HG03439 (cell line): ENCODE measurements around the gene NLK.

ENCODE experiments used
- ATAC-seq: cut with Tn5 transposase; IDR thresholded peaks from one replicate; pipeline ENCODE4 v1.9.1; 2021; ENCODE audit warnings: mild to moderate bottlenecking, moderate library complexity; ENCODE audit not compliant: unreplicated experiment

Gene NLK

DNA sequence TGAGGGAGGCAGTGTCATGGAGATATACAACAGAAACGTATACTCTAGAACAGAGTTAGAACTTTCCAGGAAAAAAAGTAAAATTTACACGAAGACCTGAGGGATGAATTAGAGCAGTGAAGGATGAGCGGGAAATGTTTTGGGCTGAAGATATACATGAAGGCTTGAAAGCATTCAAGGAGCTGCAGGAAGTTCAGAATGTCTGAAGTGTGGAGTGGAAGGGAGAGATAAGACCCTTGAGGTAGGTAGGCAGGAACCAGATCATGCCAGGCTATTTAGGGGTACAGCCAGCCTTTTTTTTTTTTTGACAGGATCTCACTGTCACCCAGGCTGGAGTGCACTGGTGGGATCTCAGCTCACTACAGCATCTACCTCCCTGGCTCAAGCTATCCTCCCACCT lies 3.2 kb upstream of the NLK start:
- ATAC-seq: no peak

DNA sequence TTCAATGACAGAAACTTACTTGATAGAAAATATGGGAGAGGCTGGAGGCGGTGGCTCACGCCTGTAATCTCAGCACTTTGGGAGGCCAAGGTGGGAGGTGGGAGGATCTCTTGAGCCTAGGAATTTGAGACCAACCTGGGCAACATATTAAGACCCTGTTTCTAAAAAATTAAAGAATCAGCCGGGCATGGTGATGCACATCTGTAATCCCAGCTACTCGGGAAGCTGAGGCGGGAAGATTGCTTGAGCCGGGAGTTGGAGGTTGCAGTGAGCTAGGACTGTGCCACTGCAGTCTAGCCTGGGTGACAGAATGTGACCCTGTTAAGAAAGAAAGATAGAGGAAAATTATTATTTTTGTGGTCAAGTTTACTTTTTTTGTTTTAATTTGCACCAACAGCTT lies 2.1 kb upstream of the NLK start:
- ATAC-seq: no peak

DNA sequence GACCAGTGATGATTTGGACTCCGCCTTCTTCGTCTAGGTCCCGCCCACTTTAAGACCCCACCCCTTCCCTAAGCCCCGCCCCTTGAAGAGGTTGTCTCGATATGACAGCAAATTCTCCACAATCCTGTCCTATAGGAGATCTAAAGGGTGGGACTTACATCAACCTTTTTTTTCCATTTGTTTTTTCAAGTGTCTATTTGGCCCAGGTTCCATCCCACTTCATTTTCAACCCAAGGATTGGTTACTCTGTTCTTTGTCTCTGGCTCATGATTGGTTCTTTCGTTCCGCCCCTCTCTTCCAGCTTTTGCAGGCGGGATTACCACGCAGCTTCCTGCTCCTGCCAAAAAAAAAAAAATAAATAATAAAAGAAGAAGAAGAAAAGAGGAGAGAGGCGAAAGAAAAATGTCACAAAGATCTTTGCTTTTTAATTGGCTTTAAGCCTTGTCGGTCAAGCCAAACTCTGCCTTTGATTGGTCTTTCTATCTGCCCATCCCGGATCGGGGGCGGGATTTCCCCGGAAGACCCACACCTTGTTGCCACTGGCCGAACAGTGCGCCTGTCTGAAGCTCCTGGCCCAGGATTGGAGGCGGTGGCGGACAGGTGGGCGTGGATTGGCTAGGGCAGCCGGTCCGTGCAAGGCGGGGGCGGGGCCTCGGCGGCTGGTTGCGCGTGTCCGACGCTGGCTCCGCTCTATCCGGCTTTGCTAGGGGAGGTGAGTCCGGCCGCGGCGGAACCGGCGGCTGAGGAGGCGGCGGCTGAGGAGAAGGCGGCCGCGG lies 1.2 kb upstream of the NLK start:
- ATAC-seq: peak; percentile 92

DNA sequence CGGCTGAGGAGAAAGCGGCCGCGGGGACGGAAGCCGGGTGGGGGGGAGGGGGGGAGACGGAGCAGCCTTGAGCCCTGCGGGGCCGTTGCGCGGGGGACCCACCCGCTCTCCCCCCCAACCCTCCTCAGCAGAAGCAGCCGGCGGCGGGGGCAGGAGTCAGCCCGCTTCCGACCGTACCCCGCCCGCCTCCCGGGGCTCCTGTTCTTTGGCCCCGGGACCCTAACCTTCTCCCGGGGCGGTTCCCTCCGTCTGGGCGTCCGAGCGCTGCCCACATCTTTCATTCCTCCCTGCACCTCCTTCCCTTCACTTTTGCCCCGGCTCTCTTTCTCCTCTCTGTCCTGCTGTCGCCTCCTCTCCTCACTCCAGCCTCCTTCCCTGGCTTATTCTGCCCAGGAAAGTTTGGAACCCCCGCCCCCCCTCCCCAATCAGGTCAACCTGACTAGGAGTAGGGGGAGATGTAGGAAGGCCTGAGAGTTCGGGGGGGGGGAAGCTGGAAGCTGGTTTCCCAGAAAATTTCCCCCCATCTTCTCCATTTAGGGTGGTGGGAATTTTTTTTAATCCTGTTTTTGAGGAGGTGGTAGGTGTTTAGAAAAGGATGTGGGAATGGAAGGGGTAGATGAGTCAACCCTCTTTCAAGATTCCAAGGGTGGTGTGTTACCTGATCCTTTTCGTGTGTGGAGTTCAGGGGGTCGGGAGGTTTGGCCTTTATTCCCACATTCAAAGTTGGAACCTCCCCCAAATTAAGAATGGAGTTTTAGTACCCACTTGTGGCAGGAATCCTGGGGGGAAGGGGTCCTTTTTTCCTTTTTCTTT lies 427 bp upstream of the NLK start:
- peak; percentile 14 for ATAC-seq

DNA sequence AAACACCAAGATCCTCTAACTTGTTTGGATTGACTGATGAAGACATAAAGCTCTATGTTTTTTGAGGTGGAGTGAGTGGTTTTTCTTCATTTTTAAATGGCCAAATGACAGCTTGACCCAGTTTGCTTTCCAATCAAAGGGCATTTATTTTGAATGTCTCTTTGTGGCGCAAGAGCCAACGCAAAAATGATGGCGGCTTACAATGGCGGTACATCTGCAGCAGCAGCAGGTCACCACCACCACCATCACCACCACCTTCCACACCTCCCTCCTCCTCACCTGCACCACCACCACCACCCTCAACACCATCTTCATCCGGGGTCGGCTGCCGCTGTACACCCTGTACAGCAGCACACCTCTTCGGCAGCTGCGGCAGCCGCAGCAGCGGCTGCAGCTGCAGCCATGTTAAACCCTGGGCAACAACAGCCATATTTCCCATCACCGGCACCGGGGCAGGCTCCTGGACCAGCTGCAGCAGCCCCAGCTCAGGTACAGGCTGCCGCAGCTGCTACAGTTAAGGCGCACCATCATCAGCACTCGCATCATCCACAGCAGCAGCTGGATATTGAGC lies 329 bp downstream of the NLK start:
- ATAC-seq: no peak

DNA sequence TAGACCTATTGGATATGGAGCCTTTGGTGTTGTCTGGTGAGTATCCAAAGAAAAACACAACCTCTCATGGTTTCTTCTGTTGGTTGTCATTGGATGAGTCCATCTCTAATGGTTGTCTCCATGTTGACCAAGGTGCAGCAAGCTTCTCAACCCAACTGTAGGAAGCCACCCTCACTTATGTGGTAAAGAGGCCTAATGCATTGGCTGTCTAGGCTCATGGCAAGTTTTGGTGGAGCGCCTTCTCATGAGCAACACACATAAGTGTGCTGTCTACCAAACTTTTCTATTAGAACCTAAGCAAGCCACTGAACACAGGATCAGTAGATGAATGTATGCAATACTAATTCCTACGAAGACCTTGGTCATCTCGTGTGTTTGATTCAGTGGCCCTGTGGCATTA lies 819 bp downstream of the NLK start:
- ATAC-seq: no peak

DNA sequence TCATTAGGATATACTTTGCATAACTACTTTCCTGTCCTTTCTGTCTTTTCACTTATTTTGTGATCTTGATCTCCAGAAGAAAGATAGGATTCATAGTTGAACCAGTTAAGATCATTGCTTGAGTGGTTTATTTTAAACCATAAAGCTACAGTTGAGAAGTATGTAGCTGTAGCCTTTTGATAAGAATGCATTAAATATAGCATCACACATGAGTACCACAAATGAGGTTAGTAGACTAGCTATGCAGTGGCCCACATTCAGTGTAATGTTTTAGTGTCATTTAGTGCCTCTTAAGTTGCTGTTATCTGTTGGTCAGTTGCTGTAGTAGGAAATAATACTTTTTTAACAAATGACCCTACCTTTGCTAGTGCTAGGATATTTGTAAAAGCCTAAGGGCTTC lies 1.3 kb downstream of the NLK start:
- ATAC-seq: no peak

DNA sequence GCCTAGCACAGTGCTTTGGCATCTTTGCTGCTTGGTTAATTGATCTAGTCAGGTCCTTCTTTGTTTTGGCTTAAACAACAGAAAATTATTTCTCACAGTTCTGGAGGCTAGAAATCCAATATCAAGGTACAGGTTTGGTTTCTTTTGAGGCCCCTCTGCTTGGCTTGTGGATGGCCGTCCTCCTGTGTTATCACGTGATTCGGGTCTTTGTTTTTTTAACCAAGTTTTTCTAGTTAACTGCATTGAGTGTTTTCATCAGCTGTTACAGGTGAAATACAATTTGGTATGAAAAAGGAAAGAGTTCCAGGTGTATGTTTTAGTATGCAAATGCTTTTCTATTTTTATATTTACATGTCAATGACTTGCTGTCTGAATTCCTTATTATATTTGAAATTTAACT lies 2.8 kb downstream of the NLK start:
- ATAC-seq: no peak

DNA sequence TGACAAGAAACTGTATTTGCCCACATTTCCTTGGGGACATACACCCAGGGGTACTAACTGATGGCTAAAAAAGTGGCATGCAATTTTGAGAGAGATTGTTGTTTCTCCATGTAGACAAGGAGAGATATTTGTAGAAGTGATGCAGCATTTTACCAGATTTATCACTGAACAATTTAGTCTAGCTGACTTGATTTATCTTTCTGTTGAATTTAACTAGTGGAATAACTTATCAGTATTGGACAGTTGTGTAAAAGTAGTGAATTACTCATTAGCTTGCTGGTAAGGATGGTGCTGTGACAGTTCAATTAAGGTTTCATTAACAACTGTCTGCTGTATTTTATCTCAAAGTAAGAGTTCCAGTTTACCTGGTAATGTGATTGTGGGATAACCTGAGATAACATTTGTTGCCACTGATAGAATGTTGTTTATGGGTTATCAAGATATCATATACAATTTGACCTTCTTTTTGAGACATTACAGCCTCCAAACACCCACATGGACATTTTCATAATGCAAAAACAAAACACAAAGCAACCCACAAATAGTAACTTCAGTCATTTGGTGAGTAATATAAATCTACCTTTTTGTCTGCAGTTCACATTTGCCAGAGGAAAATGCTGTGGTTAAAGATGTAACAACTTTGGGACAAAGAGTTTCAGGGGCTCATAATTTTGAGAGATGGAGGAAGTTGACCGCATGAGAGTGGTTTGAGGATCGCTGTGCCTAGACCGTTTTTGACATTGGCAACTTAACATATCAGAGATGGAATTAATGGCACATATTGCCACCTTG lies 3.8 kb downstream of the NLK start:
- ATAC-seq: no peak

DNA sequence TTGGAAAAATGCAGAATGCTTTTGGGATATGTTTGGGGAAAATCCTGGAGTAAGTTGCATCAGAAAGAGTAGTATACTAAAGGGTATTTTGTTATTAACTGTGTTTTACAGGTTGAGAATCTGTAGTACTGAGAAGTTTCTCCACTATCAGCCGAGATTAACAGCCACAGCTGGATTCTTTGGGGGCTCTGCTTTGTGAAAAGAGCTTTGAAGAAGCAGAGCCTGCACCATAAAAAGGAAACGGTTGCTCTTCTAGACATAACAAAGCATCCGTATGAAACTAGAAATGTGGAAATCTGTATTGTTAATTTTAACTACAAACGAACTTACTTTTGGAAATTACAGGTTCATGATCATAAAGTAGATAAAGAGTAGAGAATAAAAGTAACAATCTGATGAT lies 5.3 kb downstream of the NLK start:
- ATAC-seq: no peak

DNA sequence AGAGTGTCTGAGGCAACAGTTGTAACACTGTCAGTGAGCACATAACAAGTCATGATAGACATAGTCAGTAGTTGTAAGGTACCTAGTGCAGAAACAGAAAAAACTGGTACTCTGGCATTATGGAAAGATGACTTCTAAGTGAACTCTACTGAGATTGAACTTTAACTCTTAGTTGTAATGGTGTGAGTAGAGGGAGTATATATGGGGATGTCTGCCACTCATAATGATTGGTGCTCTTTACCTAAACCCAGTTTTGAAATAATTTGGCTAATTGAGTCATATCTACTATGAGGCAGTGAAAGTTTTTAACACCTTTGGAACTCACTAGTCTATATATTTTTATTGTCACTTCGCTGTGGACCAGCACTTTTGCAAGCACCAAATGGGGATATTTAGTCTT lies 6.6 kb downstream of the NLK start:
- no peak for ATAC-seq

DNA sequence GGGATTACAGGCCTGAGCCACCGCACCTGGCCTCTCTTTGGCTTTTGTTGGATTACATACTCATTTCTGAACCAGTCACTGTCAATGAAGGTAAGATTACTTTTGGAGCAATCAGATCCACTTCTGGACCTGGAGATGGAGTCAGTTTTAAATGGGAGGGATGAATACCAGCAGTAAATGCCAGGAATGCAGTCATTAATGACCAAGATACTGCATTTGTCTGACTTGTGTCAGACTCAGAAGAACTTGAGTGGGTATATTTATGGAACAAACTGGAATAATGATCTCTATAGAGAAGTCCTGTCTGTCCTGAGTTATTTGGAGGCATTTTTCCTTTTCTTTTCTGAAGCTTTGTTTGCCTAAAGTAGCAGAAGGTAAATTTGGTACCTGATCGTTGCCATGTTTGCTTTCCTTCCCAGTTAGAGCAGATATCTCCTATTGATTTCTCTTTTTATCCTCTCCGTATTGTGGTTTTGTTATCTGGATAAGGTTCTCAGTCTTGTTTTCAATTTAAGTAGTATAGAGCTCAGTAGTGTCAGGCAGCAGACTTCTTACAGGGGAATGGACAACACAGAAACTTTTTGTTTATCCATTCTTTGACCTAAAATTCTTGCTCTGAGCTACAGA lies 10.7 kb downstream of the NLK start:
- no peak for ATAC-seq

DNA sequence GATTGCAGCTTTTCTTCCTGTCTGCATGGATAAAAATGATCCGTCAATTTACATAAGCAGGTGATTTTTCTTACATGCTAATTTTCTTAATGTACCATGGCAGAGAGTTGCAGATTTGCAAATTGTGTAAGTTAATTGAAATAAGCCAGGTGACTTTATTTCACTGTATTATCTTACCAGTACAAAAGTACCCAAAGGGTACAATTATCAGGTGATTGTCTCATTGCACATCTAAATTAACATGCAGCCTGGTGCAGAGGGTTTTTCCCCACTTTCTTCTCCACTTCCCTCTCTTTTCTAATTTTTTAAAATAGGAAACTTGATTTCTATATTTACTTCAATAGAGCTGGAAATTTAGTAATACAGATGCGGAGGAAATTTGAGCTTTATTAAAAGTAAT lies 11.2 kb downstream of the NLK start:
- no peak for ATAC-seq

DNA sequence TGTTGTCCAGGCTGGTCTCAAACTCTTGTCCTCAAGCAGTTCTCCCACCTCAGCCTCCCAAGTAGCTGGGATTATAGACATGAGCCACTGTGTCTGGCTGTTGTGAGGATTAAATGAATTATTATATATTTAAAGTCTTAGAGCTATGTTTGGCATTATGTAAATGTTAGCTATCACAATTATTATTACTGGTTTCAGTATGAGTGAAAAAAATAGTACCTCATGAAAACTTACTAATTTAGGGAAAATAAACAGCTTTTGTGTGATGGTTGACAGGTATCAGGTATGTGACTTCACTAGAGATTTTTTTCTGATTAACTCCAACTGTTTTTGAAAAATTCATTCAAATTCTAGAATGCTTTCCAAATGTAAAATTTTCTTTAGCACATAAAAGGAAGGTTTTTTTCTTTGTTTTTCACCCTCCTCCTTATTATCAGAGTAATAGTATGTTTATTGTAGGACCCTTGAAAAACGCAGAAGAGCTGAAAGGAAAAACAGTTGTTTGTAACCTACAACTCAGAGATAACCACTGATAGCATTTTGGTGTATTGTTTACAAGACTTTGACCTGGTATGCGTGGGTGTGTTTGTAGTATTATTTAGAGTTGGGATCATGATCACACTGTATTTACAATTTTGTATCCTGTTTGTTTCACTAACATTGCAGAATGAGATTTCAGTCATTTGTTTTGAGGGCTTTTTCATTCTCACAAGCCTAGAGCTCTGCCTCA lies 13.2 kb downstream of the NLK start:
- ATAC-seq: no peak

DNA sequence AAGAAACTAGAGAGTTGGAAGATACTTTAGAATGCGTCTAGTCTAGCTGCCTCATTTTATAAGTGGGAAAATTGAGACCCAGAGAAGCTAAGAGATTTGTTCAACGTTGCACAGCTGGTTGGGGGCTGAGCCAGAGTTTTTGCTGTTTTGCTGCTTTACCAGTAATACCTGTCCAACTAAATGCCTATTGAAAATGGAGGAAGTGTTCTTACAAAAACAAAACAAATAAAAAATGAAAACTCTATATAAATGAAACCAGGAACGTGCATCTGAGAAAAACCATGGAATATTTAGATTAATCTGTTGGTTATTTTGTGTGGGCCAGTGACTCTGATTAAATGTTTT lies 13.8 kb downstream of the NLK start:
- ATAC-seq: no peak

DNA sequence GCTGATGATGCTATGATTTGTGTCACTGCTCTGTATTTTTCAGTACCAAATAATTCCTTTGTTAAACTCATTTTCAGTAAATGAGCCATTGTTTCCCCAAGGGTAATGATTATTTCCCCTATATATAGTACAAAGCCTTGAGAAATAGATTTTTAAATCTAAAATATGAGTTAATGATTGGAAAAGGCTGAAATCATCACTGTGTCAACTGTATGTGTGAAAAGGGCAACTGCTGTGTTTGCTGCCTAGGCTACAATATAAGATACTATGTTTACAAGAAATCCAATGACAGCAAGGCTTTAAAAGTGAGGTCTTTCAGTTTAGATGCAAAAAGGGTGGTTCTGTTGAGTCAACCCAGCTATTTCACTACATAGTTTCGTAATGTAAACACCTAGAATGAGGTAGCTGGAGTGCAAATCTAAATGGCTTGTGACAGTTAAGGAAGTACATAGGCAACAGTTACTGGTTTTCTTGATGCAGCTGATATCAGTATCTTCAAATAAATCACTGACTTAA lies 15.3 kb downstream of the NLK start:
- ATAC-seq: peak; percentile 77

DNA sequence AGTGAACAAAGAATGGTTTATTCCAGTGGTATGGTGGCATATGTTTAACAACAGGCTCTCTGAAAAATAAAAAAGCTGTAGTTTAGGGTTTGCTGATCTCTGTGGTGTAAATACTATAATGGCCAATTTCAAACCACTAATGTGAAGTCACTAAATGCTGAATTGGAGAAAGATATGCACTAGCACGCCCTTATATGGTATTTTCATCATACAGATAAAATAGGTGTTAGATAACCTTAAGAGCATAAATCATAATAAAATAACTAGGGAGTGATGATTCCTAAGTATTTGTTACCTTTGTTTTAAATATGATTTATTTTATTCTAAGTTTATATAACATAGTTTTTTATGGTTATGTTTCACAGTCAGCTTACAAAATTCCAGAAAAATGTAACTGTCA lies 17.2 kb downstream of the NLK start:
- ATAC-seq: no peak

DNA sequence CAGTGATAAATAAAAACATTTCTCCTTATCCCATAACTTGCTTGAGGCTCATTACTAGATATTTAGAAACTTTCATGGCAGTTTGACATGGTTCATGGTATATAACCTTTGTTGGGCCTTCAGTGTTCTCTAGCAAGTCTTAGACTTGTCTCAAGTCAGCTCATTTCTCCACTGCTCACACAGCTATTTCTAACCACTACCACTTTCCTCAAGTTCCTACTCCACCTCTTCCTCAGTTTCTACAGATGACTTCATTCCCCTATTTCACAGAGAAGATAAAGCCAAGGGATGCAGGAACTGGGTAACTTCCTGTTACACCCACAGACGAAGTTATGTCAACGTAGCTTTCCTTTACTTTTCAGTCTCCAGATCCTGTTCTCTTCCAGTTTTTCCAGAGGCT lies 23.2 kb downstream of the NLK start:
- no peak for ATAC-seq

DNA sequence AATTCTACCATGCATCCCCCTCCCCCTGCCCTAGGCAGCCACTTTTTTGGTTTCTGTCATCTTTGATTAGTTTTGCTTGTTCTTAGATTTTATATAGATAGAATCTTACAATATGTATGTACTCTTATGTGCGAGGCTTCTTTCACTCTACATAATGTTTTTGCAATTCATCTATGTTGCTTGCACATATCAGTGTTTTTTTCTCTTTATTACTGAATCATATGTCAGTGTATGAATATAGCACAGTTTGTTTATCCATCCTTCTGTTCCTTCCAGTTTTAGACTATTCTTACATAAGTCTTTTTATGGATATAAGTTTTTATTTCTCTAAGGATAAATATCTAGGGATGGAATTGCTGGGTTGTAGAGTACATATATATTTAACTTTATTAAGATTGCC lies 26.6 kb downstream of the NLK start:
- ATAC-seq: no peak

DNA sequence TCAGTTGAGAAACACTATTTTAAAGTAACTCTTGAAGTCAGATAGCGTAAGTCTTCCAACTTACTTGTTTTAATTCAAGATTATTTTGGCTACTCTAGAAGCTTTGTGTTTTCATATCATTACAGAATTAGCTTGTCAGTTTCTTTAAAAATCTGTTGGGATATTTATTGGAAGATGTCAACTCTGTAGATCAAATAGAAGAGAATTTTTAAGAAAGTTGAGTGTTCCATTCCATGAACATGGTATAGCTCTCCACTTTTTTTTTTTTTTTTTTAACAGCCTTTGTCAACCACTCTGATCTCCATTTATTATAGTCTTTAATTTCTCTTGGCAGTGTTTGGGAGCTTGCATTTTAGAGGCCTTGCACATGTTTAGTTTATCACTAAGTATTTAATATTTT lies 28.7 kb downstream of the NLK start:
- no peak for ATAC-seq
